Measurements from ENCODE around the gene FOXI1. TPM values are rescaled to one million over a fixed set of nuclear protein-coding genes. Genes with fewer than 3 reads are reported as not detected.

The FOXI1 gene
- total RNA-seq, 1 donor from 2014 or later = not detected

GRCh38 chr5:170108266-170108785 is 2.6 kb downstream of the FOXI1 start:
- TF ChIP-seq POLR2AphosphoS5 (IDR thresholded peaks at IDR 0.05; ENCODE audit: insufficient read depth in 1 of 2, low read depth in 1 of 2) = no peak
- no peak for TF ChIP-seq POLR2A (IDR thresholded peaks at IDR 0.05)
- no peak for TF ChIP-seq CTCF (IDR thresholded peaks at IDR 0.05)
- Histone ChIP-seq H3K4me3 (no peak overlapping the region), H3K27ac (no peak overlapping the region), H3K4me1 (no peaks in the 10 kb centered on the region), H3K36me3 (no peaks in the 10 kb centered on the region), H3K27me3 (no peaks in the 10 kb centered on the region), H3K9me3 (no peaks in the 10 kb centered on the region)
- peak; percentile 70 to 76 for DNase-seq (ENCODE audit: extremely low spot score in 2 of 2)
- intact Hi-C loops (cut with DNase I) = loop anchor here (10.0 kb wide), 1 partner anchor 316 kb away; no protein-coding TSS in a partner anchor

GRCh38 chr5:170109059-170110031 is 3.6 kb downstream of the FOXI1 start:
- Histone ChIP-seq H3K27me3 (no peaks in the 10 kb centered on the region), H3K9me3 (no peaks in the 10 kb centered on the region), H3K4me1 (no peaks in the 10 kb centered on the region), H3K4me3 (no peak overlapping the region), H3K36me3 (no peaks in the 10 kb centered on the region), H3K27ac (no peak overlapping the region)
- intact Hi-C loops (cut with DNase I) = loop anchor here (10.0 kb wide), 1 partner anchor 315 kb away; no protein-coding TSS in a partner anchor
- peak; percentile 67 to 77 for DNase-seq (ENCODE audit: extremely low spot score in 2 of 2)
- TF ChIP-seq CTCF (IDR thresholded peaks at IDR 0.05) (no peak), POLR2AphosphoS5 (IDR thresholded peaks at IDR 0.05; ENCODE audit: insufficient read depth in 1 of 2, low read depth in 1 of 2) (no peak), POLR2A (IDR thresholded peaks at IDR 0.05) (no peak)

GRCh38 chr5:170110403-170111087 is 4.8 kb downstream of the FOXI1 start:
- H3K27me3 ChIP-seq = no peaks in the 10 kb centered on the region
- no peaks in the 10 kb centered on the region for H3K36me3 ChIP-seq
- no peak overlapping the region for H3K27ac ChIP-seq
- no peak overlapping the region for H3K4me3 ChIP-seq
- TF ChIP-seq POLR2AphosphoS5 (IDR thresholded peaks at IDR 0.05; ENCODE audit: insufficient read depth in 1 of 2, low read depth in 1 of 2) = no peak
- no peak for TF ChIP-seq CTCF (IDR thresholded peaks at IDR 0.05)
- TF ChIP-seq POLR2A (IDR thresholded peaks at IDR 0.05) = no peak
- H3K4me1 ChIP-seq = no peaks in the 10 kb centered on the region
- peak in 1 of 2 donors; percentile 29 for DNase-seq (ENCODE audit: extremely low spot score in 2 of 2)
- intact Hi-C loops (cut with DNase I) = no loop called here
- H3K9me3 ChIP-seq = no peaks in the 10 kb centered on the region

GRCh38 chr5:170111088-170111785 is 5.5 kb downstream of the FOXI1 start:
- no peaks in the 10 kb centered on the region for H3K9me3 ChIP-seq

More at GRCh38 chr5:170111088-170111785, 5.5 kb downstream of the FOXI1 start:
- Histone ChIP-seq H3K27ac (no peak overlapping the region), H3K4me1 (no peaks in the 10 kb centered on the region), H3K4me3 (no peak overlapping the region), H3K27me3 (no peaks in the 10 kb centered on the region), H3K36me3 (no peaks in the 10 kb centered on the region)
- intact Hi-C loops (cut with DNase I) = no loop called here
- TF ChIP-seq POLR2AphosphoS5 (IDR thresholded peaks at IDR 0.05; ENCODE audit: insufficient read depth in 1 of 2, low read depth in 1 of 2) = no peak
- no peak for TF ChIP-seq POLR2A (IDR thresholded peaks at IDR 0.05)
- no peak for TF ChIP-seq CTCF (IDR thresholded peaks at IDR 0.05)
- DNase-seq (ENCODE audit: extremely low spot score in 2 of 2) = peak; percentile 60 to 77

Measured in vagina (tissue), 2 donors.